H1 (cell line): ENCODE measurements around the gene PIGM. TPM values are rescaled to one million over a fixed set of nuclear protein-coding genes. Genes with fewer than 3 reads are reported as not detected.

Experiments used
- CTCF ChIA-PET: fragments of 300-600 bp; sonication (Branson Sonifier 250); formaldehyde crosslinking; loops from one replicate; lab custom pipeline; 2021; ENCODE audit not compliant: partially characterized antibody; lab: Charles Lee
- POLR2A ChIA-PET: fragments of 300-600 bp; sonication (Branson Sonifier 250); formaldehyde crosslinking; loops from one replicate; lab custom pipeline; 2021; ENCODE audit warnings: inconsistent platforms; ENCODE audit not compliant: partially characterized antibody; lab: Charles Lee
- DNase-seq, 2 experiments: peaks; one replicate each; pipeline versions ENCODE4 v3.0.0 to v3.0.0-alpha.2; 2010 to 2022; ENCODE audit warnings: low spot score in 2 of 2, low read depth in 1 of 2, mixed read lengths in 1 of 2
- FAIRE-seq: peaks from 2 replicates; lab custom pipeline; 2011; peaks lifted over from hg19 to GRCh38; lab: Jason Lieb, UNC
- H2AFZ ChIP-seq: 2 replicates; pipeline ENCODE4 v1.8.1; 2012; ENCODE audit warnings: low read length, inconsistent platforms
- H2AK5ac ChIP-seq: 2 replicates; pipeline ENCODE4 v1.6.1; 2013; ENCODE audit warnings: low read depth, low read length
- H2BK120ac ChIP-seq: replicated peaks from 2 replicates; pipeline ENCODE3; 2013; ENCODE audit warnings: low read depth, low read length, inconsistent platforms
- H2BK12ac ChIP-seq: 2 replicates; pipeline ENCODE4 v1.6.1; 2013; ENCODE audit warnings: low read depth, low read length
- H2BK15ac ChIP-seq: 2 replicates; pipeline ENCODE4 v1.6.1; 2013; ENCODE audit warnings: low read length
- H2BK20ac ChIP-seq: 2 replicates; pipeline ENCODE4 v1.6.1; 2013; ENCODE audit warnings: low read length
- H2BK5ac ChIP-seq: 2 replicates; pipeline ENCODE4 v1.6.1; 2013; ENCODE audit warnings: low read depth, low read length
- H3K14ac ChIP-seq: 2 replicates; pipeline ENCODE4 v1.6.1; 2013; ENCODE audit warnings: inconsistent platforms; ENCODE audit not compliant: insufficient read length
- H3K18ac ChIP-seq: 2 replicates; pipeline ENCODE4 v1.6.1; 2013; ENCODE audit warnings: low read length; ENCODE audit errors: extremely low read depth
- H3K23ac ChIP-seq: 2 replicates; pipeline ENCODE4 v1.6.1; 2013; ENCODE audit warnings: inconsistent platforms; ENCODE audit not compliant: insufficient read length
- H3K23me2 ChIP-seq: 2 replicates; pipeline ENCODE4 v1.6.1; 2013; ENCODE audit warnings: low read depth, low read length
- H3K27ac ChIP-seq: 2 replicates; pipeline ENCODE4 v1.6.1; 2011; ENCODE audit warnings: low read depth, low read length, inconsistent platforms
- H3K27me3 ChIP-seq, 4 experiments: replicated peaks in 1 of 4; 1 replicate in 1 of 4; 2 replicates in 3 of 4; pipeline versions ENCODE4 v1.6.1 to v1.8.1; 2011 to 2013; ENCODE audit warnings: low read length in 3 of 4, mild to moderate bottlenecking in 3 of 4, inconsistent platforms in 2 of 4, mixed read lengths in 2 of 4, moderate library complexity in 1 of 4; ENCODE audit not compliant: control insufficient read depth in 3 of 4, insufficient read depth in 3 of 4; ENCODE audit errors: extremely low read depth in 1 of 4
- H3K36me3 ChIP-seq, 4 experiments: 2 replicates each; pipeline versions ENCODE4 v1.6.1 to v1.8.1; 2011 to 2013; ENCODE audit warnings: mild to moderate bottlenecking in 4 of 4, low read length in 3 of 4, moderate library complexity in 2 of 4, control low read depth in 1 of 4, inconsistent platforms in 1 of 4; ENCODE audit not compliant: insufficient read depth in 4 of 4, control insufficient read depth in 2 of 4
- H3K4ac ChIP-seq: replicated peaks from 2 replicates; pipeline ENCODE3; 2013; ENCODE audit warnings: low read length, low read depth, mixed read lengths, inconsistent platforms; ENCODE audit not compliant: insufficient read length
- H3K4me1 ChIP-seq, 4 experiments: replicated peaks in 1 of 4; 1 replicate in 1 of 4; 2 replicates in 3 of 4; pipeline versions ENCODE4 v1.6.1 to v1.8.1; 2011 to 2013; ENCODE audit warnings: low read length in 3 of 4, inconsistent platforms in 2 of 4, mixed read lengths in 1 of 4; ENCODE audit not compliant: insufficient read depth in 4 of 4, control insufficient read depth in 3 of 4
- H3K4me2 ChIP-seq, 2 experiments: 2 replicates each; pipeline versions ENCODE4 v1.6.1 to v1.8.1; 2011 to 2013; ENCODE audit warnings: low read depth in 2 of 2, low read length in 2 of 2, control low read depth in 1 of 2, inconsistent platforms in 1 of 2, mild to moderate bottlenecking in 1 of 2; ENCODE audit not compliant: insufficient read depth in 1 of 2
- H3K4me3 ChIP-seq, 4 experiments: fragments of 200-600, 300-600 bp in 1 of 4; sonication (generic), shearing (Covaris generic), sonication (Bioruptor Twin) in 1 of 4; 2 replicates each; pipeline versions ENCODE4 v1.5.1 to v1.8.1; 2011 to 2016; ENCODE audit warnings: low read length in 4 of 4, low read depth in 3 of 4, control low read depth in 2 of 4, inconsistent platforms in 2 of 4, mild to moderate bottlenecking in 2 of 4, mixed read lengths in 1 of 4, moderate library complexity in 1 of 4; ENCODE audit not compliant: insufficient read depth in 2 of 4; ENCODE audit errors: extremely low read depth in 1 of 4
- H3K56ac ChIP-seq: replicated peaks from 2 replicates; pipeline ENCODE3; 2013; ENCODE audit warnings: low read depth, mild to moderate bottlenecking, mixed read lengths, low read length, inconsistent platforms; ENCODE audit not compliant: insufficient read length
- H3K79me1 ChIP-seq: 2 replicates; pipeline ENCODE4 v1.6.1; 2013; ENCODE audit warnings: low read depth, low read length, control low read depth
- H3K79me2 ChIP-seq, 2 experiments: 2 replicates each; pipeline versions ENCODE4 v1.6.1 to v1.8.1; 2012 to 2013; ENCODE audit warnings: low read length in 2 of 2, mild to moderate bottlenecking in 2 of 2, inconsistent platforms in 1 of 2; ENCODE audit not compliant: insufficient read depth in 2 of 2, control insufficient read depth in 1 of 2
- H3K9ac ChIP-seq, 4 experiments: replicated peaks in 1 of 4; 1 replicate in 1 of 4; 2 replicates in 3 of 4; pipeline versions ENCODE4 v1.6.1 to v1.8.1; 2011 to 2013; ENCODE audit warnings: low read depth in 3 of 4, low read length in 3 of 4, control low read depth in 2 of 4, mild to moderate bottlenecking in 2 of 4, moderate library complexity in 2 of 4, inconsistent platforms in 1 of 4; ENCODE audit errors: extremely low read depth in 1 of 4
- H3K9me3 ChIP-seq, 2 experiments: 2 replicates each; pipeline versions ENCODE4 v1.6.1 to v1.8.1; 2012 to 2013; ENCODE audit warnings: mild to moderate bottlenecking in 2 of 2, moderate library complexity in 2 of 2, control low read depth in 1 of 2, inconsistent platforms in 1 of 2, low read depth in 1 of 2, low read length in 1 of 2, mixed read lengths in 1 of 2; ENCODE audit not compliant: insufficient read depth in 2 of 2
- H4K20me1 ChIP-seq, 2 experiments: replicated peaks in 1 of 2; 2 replicates each; pipeline versions ENCODE3 to v1.8.1; 2011 to 2013; ENCODE audit warnings: inconsistent platforms in 2 of 2, low read length in 2 of 2, mild to moderate bottlenecking in 1 of 2; ENCODE audit not compliant: insufficient read depth in 2 of 2, control insufficient read depth in 1 of 2
- H4K5ac ChIP-seq: 2 replicates; pipeline ENCODE4 v1.6.1; 2013; ENCODE audit warnings: low read length, low read depth, mixed read lengths, inconsistent platforms; ENCODE audit not compliant: insufficient read length
- H4K8ac ChIP-seq: 2 replicates; pipeline ENCODE4 v1.8.0; 2013; ENCODE audit warnings: mild to moderate bottlenecking, moderate library complexity, low read length, inconsistent platforms; ENCODE audit not compliant: insufficient read depth; ENCODE audit errors: extremely low read depth
- H4K91ac ChIP-seq: replicated peaks from 2 replicates; pipeline ENCODE3; 2013; ENCODE audit warnings: low read length, mixed read lengths, inconsistent platforms; ENCODE audit not compliant: insufficient read length
- ATF2 ChIP-seq: IDR thresholded peaks from 2 replicates; pipeline ENCODE4 v1.6.1; 2012; ENCODE audit warnings: low read length, inconsistent platforms
- BACH1 ChIP-seq: IDR thresholded peaks from 2 replicates; pipeline ENCODE4 v1.6.1; 2012; ENCODE audit warnings: low read length, improper control_type of control experiment
- CBX8 ChIP-seq: fragments of 300-800, 300-1000 bp; sonication (generic); IDR thresholded peaks from 2 replicates; pipeline ENCODE4 v1.7.1; 2016; ENCODE audit warnings: low read depth, low read length, borderline replicate concordance
- EZH2 ChIP-seq: fragments of 200-600 bp; sonication (generic); IDR thresholded peaks from 2 replicates; pipeline ENCODE4 v1.7.1; 2012; ENCODE audit warnings: low read depth, mild to moderate bottlenecking, moderate library complexity, low read length, inconsistent platforms; ENCODE audit not compliant: severe bottlenecking
- HDAC6 ChIP-seq: IDR thresholded peaks from one replicate; pipeline ENCODE4 v1.7.1; 2012; ENCODE audit warnings: low read depth, mild to moderate bottlenecking, inconsistent platforms, low read length, moderate library complexity
- MAFK ChIP-seq: IDR thresholded peaks from 2 replicates; pipeline ENCODE4 v1.6.1; 2012; ENCODE audit warnings: low read depth, mild to moderate bottlenecking, improper control_type of control experiment, low read length
- MAX ChIP-seq: IDR thresholded peaks from 2 replicates; pipeline ENCODE4 v1.6.1; 2012; ENCODE audit warnings: inconsistent platforms
- NANOG ChIP-seq: IDR thresholded peaks from 2 replicates; pipeline ENCODE4 v1.6.1; 2011; ENCODE audit warnings: low read length, low read depth, mild to moderate bottlenecking, inconsistent platforms; ENCODE audit not compliant: insufficient read depth, poor library complexity, severe bottlenecking
- NRF1 ChIP-seq: IDR thresholded peaks from 2 replicates; pipeline ENCODE4 v1.6.1; 2011; ENCODE audit warnings: mild to moderate bottlenecking, low read depth, low read length, improper control_type of control experiment
- SP2 ChIP-seq: IDR thresholded peaks from 2 replicates; pipeline ENCODE4 v1.6.1; 2012; ENCODE audit warnings: mild to moderate bottlenecking, low read length, inconsistent platforms
- SUZ12 ChIP-seq: fragments of 200-600 bp; sonication (generic); IDR thresholded peaks from 2 replicates; pipeline ENCODE4 v1.6.1; 2012; ENCODE audit warnings: mild to moderate bottlenecking, inconsistent platforms, low read length, moderate library complexity, mixed read lengths
- TEAD4 ChIP-seq: IDR thresholded peaks from 2 replicates; pipeline ENCODE4 v1.6.1; 2012; ENCODE audit warnings: low read depth, low read length, inconsistent platforms, mixed read lengths
- WGBS, 2 experiments: shearing (Covaris generic) in 1 of 2; methylation state at CpG; one replicate each; pipeline versions ENCODE4 v1.1.6 to v1.1.7; 2013 to 2015; ENCODE audit warnings: low lambda C conversion rate in 2 of 2, mixed read lengths in 2 of 2, inconsistent platforms in 1 of 2, low coverage in 1 of 2, missing lambda C conversion rate in 1 of 2; ENCODE audit not compliant: insufficient replicate concordance in 2 of 2, insufficient coverage in 1 of 2, insufficient read length in 1 of 2; ENCODE audit errors: extremely low coverage in 1 of 2, missing lambda C conversion rate in 1 of 2; 5-methylcytosine and 5-hydroxymethylcytosine counted together
- polyA plus RNA-seq, 7 experiments: library from polyadenylated mRNA; depleted of rRNA in 3 of 7; stranded (reverse) in 5 of 7; unstranded in 2 of 7; fragments of >200 nt in 5 of 7; fragments of 200-250 nt in 2 of 7; gene quantifications; 1 replicate in 5 of 7; 2 replicates in 1 of 7; 4 replicates in 1 of 7; pipeline versions ENCODE4 v1.2.1 to v1.2.3, GENCODE V29; 2011 to 2013; ENCODE audit warnings: missing spikeins in 2 of 7, mixed read lengths in 2 of 7
- total RNA-seq: library from RNA; stranded (reverse); fragmentation: NEBNext Ultra II Directional; extraction: Animal tissue kit (Norgen Biotek cat#: 25700); gene quantifications from 2 replicates; pipeline ENCODE4 v1.2.1, GENCODE V29; 2021

PIGM gene
- total and polyA plus RNA-seq, 2 of the 8 experiments (the other 6 are each of a cell fraction or from before 2014, with no cell fraction given), result 5.4 to 6.0 TPM

DNA sequence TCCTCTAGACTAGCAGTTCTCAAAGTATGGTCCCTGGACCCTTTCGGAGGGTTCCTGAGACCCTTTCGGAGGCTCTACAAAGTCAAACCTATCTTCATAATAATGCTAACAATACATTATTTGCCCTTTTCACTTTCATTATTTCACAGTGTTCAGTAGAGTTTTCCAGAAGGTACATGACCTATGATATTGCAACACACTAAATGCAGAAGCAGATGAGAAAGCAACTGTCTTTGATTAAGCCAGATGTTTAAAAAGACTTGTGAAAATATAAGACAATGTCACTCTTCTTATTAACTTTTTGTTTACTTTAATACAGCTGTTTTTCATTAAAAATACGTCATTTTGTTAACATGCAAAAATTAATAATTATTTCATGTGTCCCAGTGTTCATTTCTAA is 32.4 kb upstream of the PIGM start:
- 90% methylated on average over 3 of the region's 3 CpGs; no CpG with 5 or more reads in 1 of the 2 experiments for WGBS, 2 experiments
- CTCF ChIA-PET, result interaction anchor here (2.0 to 50.1 kb wide), 3 partner anchors 7 to 61 kb away, joined by 5 to 1874 read pairs (median 1874); partner anchors contain the start of genes IGSF8, KCNJ10 and KCNJ9
- Histone ChIP-seq H3K9me3 (no peaks in the 10 kb centered on the region), H3K27ac (no peak overlapping the region), H3K27me3 (peaks cover 0 to 3% (median 0%) of the 10 kb centered on the region in 4 experiments; a peak in 1 of 7 replicates), H3K9ac (no peak overlapping the region), H3K56ac (no peak overlapping the region), H3K36me3 (no peaks in the 10 kb centered on the region), H4K8ac (no peak overlapping the region), H2BK15ac (no peak overlapping the region), H3K79me1 (no peaks in the 10 kb centered on the region), H3K4me2 (no peak overlapping the region), H2BK20ac (no peak overlapping the region), H2BK12ac (no peak overlapping the region), H2BK120ac (no peak overlapping the region), H3K4ac (no peak overlapping the region), H2AK5ac (no peak overlapping the region), H3K18ac (no peak overlapping the region), H3K4me1 (peaks cover 6 to 25% (median 17%) of the 10 kb centered on the region in 4 experiments), H3K14ac (no peak overlapping the region), H4K20me1 (no peaks in the 10 kb centered on the region), H2BK5ac (no peak overlapping the region), H4K5ac (no peak overlapping the region), H4K91ac (no peak overlapping the region), H3K4me3 (no peak overlapping the region), H3K79me2 (no peaks in the 10 kb centered on the region), H3K23ac (no peak overlapping the region), H2AFZ (no peak overlapping the region), H3K23me2 (no peaks in the 10 kb centered on the region)
- DNase-seq, result no peak
- POLR2A ChIA-PET, result interaction anchor here (1.6 to 1.7 kb wide), 2 partner anchors 11 to 143 kb away, joined by 3 to 6 read pairs; no protein-coding TSS in a partner anchor
- FAIRE-seq, result no peak
- TF ChIP-seq ATF2, result no peak
- TF ChIP-seq NRF1, result no peak
- no peak for TF ChIP-seq SUZ12
- TF ChIP-seq HDAC6, result no peak
- no peak for TF ChIP-seq EZH2
- TF ChIP-seq MAFK, result no peak
- no peak for TF ChIP-seq TEAD4
- TF ChIP-seq NANOG, result no peak
- no peak for TF ChIP-seq CBX8
- no peak for TF ChIP-seq MAX
- TF ChIP-seq SP2, result no peak
- no peak for TF ChIP-seq BACH1
